ENCODE results near the gene KPTN.

GRCh38 chr19:47490031-47490430 is 6.0 kb upstream of the KPTN start:
- TF ChIP-seq CTCF (IDR thresholded peaks at IDR 0.05; ENCODE audit: poor library complexity) = no peak
- no peak for TF ChIP-seq EZH2 (IDR thresholded peaks at IDR 0.05; ENCODE audit: borderline replicate concordance)

All from hepatocyte (in vitro differentiated cells).